Mesenteric fat pad (tissue), 1 donor: ENCODE results near the gene SAMHD1. TPM values are rescaled to one million over a fixed set of nuclear protein-coding genes. Genes with fewer than 3 reads are reported as not detected.
A peak's percentile ranks its signal among the peaks of the same experiment; 100 is the strongest.

ENCODE experiments used
- DNase-seq: peaks from one replicate; pipeline ENCODE4 v3.0.0-alpha.2; 2020; ENCODE audit warnings: low spot score
- total RNA-seq: library from RNA; stranded (reverse); fragmentation: NEBNext Ultra II Directional; extraction: Animal tissue kit (Norgen Biotek cat#: 25700); gene quantifications from one replicate; pipeline ENCODE4 v1.2.1, GENCODE V29; 2021
- donor health status: DM: yes; HTN: yes; CAD: no.

The SAMHD1 gene
- total RNA-seq, 1 donor from 2014 or later: 280 TPM

GRCh38 chr20:36956674-36957073 lies 5.2 kb upstream of the SAMHD1 start:
- no peak for DNase-seq

DNA sequence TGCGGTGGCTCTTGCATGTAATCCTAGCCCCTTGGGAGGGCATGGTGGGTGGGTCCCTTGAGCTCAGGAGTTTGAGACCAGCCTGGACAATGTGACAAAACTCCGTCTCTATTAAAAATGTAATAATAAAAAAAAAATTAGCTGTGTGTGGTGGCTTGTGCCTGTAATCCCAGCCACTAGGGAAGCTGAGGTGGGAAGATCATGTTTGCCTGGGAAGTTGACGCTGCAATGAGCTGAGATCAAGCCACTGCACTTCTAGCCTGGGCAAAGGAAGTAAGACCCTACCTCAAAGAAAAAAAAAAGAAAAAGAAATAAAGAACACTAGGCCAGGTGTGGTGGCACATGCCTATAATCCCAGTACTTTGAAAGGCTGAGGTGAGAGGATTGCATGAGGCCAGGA lies 4.5 kb upstream of the SAMHD1 start:
- no peak for DNase-seq

DNA sequence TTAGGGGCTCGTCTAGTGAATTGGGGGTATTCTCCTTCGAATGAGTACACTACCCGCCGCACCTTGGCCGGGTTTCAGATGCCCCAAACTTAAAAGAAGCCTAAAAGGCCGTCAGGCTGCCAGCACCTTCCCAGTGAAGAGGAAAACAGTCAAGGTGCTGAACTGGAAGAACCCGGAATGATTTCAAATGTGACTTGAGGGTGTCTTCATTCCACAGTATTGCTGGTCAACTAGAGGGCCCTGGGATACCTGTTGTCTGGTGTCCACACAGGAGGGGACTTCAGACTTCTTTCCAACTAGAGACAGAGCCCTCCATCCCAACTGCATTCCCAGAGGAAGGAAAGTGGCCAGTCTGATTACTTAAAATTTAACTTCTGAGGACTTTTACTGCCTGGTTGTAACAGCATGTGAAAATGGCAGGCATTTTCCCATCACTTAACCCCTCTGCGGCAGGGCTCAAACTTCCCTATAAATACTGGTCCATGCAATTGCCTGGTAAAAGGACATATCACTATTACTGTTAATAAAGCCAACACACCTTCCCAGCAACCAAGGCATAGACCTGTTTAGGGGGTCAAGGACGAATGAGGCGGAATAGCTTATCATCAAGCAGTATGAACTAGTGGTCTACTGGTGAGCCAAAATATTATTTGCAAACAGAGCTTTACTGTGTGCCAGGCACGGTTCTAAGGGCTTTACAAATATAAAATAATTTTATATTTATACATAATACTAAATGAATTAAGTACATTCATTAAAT lies 651 bp upstream of the SAMHD1 start:
- no peak for DNase-seq

GRCh38 chr20:36950414-36951197 lies 902 bp downstream of the SAMHD1 start:
- no peak for DNase-seq

DNA sequence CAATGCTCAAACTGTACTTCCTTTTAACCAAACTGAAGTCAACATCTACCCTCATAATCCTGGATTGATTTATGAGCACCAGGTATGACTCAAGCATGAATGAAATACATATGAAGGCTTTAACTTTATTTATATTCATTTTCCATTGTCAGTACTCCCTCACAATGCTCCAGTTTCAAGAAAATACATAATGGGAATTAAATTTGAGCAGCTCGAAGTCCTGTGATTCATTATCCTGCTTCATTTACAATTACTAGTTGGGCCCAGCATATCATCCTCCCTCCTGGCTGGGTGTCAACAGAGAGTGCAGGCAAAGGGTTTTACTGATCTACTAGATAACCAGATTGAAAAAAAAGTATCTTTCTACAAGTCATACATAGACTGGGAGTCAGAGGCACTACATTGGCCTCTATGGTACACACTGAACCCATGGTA lies 10.1 kb downstream of the SAMHD1 start:
- DNase-seq: no peak

DNA sequence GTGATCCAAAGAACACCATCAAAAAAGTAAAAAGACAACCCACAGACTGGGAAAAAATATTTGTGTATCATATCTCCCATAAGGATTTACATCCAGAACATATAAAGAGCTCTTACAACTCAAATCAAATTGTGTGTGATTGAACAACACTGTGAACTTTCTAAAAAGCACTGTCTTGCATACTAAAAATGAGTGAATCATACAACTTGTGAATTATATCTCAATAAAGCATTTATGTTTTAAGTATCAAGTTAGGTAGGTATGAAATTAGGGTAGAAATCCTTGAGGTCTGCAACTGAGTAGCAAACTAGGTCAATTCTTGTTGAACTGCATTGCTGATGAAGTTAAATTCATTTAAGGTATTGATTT lies 14.1 kb downstream of the SAMHD1 start:
- no peak for DNase-seq

GRCh38 chr20:36936761-36937401 lies 14.6 kb downstream of the SAMHD1 start:
- DNase-seq: peak; percentile 59

- DNase-seq: peak; percentile 4
Measured at GRCh38 chr20:36936341-36936740, 15.2 kb downstream of the SAMHD1 start.

- peak; percentile 60 for DNase-seq
Measured at GRCh38 chr20:36933571-36933970, 17.9 kb downstream of the SAMHD1 start.

GRCh38 chr20:36932476-36933426 lies 18.8 kb downstream of the SAMHD1 start:
- DNase-seq: peak; percentile 41

- DNase-seq: peak; percentile 18
Measured at GRCh38 chr20:36932067-36932466, 19.4 kb downstream of the SAMHD1 start.

DNA sequence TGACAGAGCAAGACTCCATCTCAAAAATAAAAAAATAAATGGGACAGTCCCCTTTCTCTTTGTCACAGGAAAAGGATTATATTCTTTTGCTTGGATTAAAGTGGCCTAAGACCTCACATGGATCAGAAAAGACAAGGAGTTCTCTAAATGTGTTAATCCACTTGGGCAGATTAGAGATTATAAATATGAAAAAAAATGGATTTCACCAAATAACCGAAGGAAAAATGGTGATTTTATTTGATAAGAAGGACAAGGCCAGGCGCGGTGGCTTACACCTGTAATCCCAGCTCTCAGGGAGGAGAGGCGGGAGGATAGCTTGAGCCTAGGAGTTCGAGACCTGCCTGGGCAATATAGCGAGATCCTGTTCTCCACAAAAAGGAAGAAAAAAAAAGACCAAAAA lies 21.8 kb downstream of the SAMHD1 start:
- no peak for DNase-seq

GRCh38 chr20:36929290-36929689 lies 22.2 kb downstream of the SAMHD1 start:
- DNase-seq: peak; percentile 33

DNA sequence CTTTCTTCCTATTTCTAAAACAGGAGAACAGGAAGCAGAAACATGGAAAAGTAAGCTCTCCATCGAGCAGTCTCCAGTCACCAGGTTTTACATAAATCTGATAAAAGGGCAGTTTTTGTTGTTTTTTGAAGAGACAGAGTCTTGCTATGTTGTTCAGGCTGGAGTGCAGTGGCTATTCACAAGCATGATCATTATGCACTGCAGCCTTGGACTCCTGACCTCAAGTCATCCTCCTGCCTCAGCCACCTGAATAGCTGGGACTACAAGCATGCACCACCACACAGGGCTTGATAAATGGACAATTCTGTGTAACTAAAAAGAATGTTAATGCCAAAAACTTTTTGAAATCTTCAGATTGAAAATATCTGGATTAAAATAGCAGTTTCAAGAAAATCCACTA lies 23.8 kb downstream of the SAMHD1 start:
- DNase-seq: no peak

- DNase-seq: no peak
Measured at GRCh38 chr20:36926653-36927200, 24.8 kb downstream of the SAMHD1 start.

- DNase-seq: no peak
Measured at GRCh38 chr20:36925234-36925633, 26.3 kb downstream of the SAMHD1 start.

DNA sequence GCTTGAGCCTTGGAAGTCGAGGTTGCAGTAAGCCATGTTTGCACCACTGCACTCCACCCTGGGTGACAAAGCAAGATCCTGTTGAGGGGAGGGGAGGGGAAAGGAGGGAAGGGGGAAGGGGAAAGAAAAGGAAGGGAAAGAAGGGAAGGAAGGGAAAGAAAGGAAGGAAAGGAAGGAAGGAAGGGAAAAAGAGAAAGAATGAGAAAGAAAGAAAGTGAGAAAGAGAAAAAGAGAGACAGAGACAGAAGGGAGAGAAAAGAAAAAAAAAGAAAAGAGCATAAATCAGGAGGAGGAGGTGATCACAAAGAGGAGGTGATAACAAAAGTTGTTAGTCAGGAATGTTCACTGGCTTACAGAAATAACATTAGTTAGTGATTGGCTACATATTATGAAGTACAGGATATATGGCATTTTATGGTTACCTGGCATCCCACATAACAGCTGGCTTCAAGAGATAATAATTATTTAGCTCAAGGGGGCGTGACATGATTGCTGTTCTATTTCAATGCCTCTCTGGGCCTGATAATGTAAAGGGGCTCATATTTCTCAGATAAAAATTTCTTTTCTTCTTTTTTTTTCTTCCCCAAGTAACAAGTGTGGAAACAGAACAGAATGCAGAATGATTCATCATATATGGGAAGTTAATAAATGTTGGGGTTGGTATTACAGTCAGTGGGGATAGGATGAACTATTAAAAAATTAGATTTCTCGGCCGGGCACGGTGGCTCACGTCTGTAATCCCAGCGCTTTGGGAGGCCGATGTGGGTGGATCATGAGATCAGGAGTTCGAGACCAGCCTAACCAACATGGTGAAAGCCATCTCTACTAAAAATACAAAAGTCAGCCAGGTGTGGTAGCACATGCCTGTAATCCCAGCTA lies 27.1 kb downstream of the SAMHD1 start:
- peak; percentile 45 for DNase-seq

DNA sequence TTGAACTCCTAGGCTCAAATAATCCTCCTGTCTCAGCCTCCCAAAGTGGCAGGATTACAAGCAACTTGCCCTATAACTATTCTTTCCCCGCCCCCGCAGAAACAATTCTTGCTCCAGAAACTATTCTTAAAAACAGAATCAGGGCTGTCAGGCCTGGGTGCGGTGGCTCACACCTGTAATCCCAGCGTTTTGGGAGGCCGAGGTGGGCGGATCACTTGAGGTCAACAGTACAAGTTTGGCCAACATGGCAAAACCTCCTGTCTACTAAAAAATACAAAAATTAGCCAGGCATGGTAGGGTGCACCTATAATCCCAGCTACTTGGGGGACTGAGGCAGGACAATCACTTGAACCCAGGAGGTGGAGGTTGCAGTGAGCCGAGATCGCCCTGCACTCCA lies 31.2 kb downstream of the SAMHD1 start:
- DNase-seq: peak; percentile 72

DNA sequence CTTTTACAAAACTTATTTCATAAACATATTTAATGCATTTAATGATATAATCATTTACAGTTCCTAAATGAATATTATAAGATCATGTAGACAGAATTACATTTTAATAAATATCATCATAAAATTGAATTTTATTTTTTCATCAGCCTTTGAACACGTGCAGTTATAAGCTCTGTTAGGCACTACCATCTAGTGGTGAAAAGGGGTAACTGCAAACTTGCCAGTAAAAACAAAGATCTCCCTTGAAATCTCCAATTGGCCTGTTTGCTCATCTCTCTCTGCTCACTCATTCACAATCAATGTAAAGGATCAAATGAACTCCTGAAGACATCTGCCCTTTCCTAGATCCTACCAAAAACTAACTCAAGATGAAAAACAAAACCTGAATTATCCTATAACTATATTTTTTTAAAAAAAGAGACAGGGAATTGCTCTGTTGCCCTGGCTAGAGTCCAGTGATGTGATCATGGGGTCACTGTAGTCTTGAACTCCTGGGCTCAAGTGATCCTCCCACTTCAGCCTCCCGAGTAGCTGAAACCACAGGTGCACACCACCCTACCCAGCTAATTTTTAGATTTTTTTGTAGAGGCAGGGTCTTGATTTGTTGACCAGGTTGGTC lies 31.7 kb downstream of the SAMHD1 start:
- no peak for DNase-seq
